H9 (cell line): ENCODE results near the gene MPST. TPM values are rescaled to one million over a fixed set of nuclear protein-coding genes. Genes with fewer than 3 reads are reported as not detected.

Experiments used
- DNase-seq: peaks from one replicate; pipeline ENCODE4 v3.0.0-alpha.2; 2017
- H2AFZ ChIP-seq: one replicate; pipeline ENCODE4 v1.6.1; 2013; ENCODE audit warnings: mild to moderate bottlenecking, low read length, control low read depth, moderate library complexity
- H2AK5ac ChIP-seq: 2 replicates; pipeline ENCODE4 v1.6.1; 2013; ENCODE audit warnings: low read length, control low read depth, mixed read lengths; ENCODE audit not compliant: insufficient read length
- H2BK120ac ChIP-seq: one replicate; pipeline ENCODE4 v1.6.1; 2013; ENCODE audit warnings: low read depth, mild to moderate bottlenecking, low read length, control low read depth, inconsistent platforms; ENCODE audit not compliant: poor library complexity, severe bottlenecking
- H2BK12ac ChIP-seq: 2 replicates; pipeline ENCODE4 v1.6.1; 2013; ENCODE audit warnings: low read length, control low read depth, mixed read lengths, low read depth; ENCODE audit not compliant: insufficient read length
- H2BK15ac ChIP-seq: 2 replicates; pipeline ENCODE4 v1.6.1; 2013; ENCODE audit warnings: low read depth, low read length, control low read depth
- H2BK20ac ChIP-seq: one replicate; pipeline ENCODE4 v1.6.1; 2013; ENCODE audit warnings: low read depth, mild to moderate bottlenecking, low read length, control low read depth, inconsistent platforms; ENCODE audit not compliant: poor library complexity, severe bottlenecking
- H2BK5ac ChIP-seq: 2 replicates; pipeline ENCODE4 v1.6.1; 2013; ENCODE audit warnings: low read length, control low read depth, mixed read lengths; ENCODE audit not compliant: insufficient read length
- H3K14ac ChIP-seq: 2 replicates; pipeline ENCODE4 v1.6.1; 2013; ENCODE audit warnings: low read length, control low read depth; ENCODE audit not compliant: insufficient read depth
- H3K18ac ChIP-seq: 2 replicates; pipeline ENCODE4 v1.6.1; 2013; ENCODE audit warnings: low read depth, mild to moderate bottlenecking, mixed read lengths, low read length, control low read depth; ENCODE audit not compliant: insufficient read length
- H3K23ac ChIP-seq: 2 replicates; pipeline ENCODE4 v1.6.1; 2013; ENCODE audit warnings: low read length, control low read depth, mixed read lengths, low read depth; ENCODE audit not compliant: insufficient read length
- H3K23me2 ChIP-seq: 2 replicates; pipeline ENCODE4 v1.6.1; 2013; ENCODE audit warnings: low read depth, mild to moderate bottlenecking, mixed read lengths, low read length, control low read depth; ENCODE audit not compliant: insufficient read length, poor library complexity, severe bottlenecking
- H3K27ac ChIP-seq: 2 replicates; pipeline ENCODE4 v1.5.1; 2013; ENCODE audit warnings: low read length, control low read depth, mixed read lengths, low read depth; ENCODE audit not compliant: insufficient read length
- H3K27me3 ChIP-seq: 2 replicates; pipeline ENCODE4 v1.6.1; 2013; ENCODE audit warnings: low read length, control low read depth, inconsistent platforms; ENCODE audit not compliant: insufficient read depth
- H3K4ac ChIP-seq: 2 replicates; pipeline ENCODE4 v1.6.1; 2013; ENCODE audit warnings: low read depth, mild to moderate bottlenecking, control low read depth, inconsistent platforms, low read length, moderate library complexity
- H3K4me1 ChIP-seq: 2 replicates; pipeline ENCODE4 v1.6.1; 2013; ENCODE audit warnings: low read length, control low read depth, inconsistent platforms; ENCODE audit not compliant: insufficient read depth
- H3K4me2 ChIP-seq: 2 replicates; pipeline ENCODE4 v1.6.1; 2013; ENCODE audit warnings: low read length, control low read depth, mixed read lengths; ENCODE audit not compliant: insufficient read length, insufficient read depth
- H3K56ac ChIP-seq: 2 replicates; pipeline ENCODE4 v1.6.1; 2013; ENCODE audit warnings: low read depth, mild to moderate bottlenecking, mixed read lengths, low read length, control low read depth; ENCODE audit not compliant: insufficient read length
- H3K79me1 ChIP-seq: 2 replicates; pipeline ENCODE4 v1.6.1; 2013; ENCODE audit warnings: low read depth, mild to moderate bottlenecking, moderate library complexity, low read length, control low read depth, inconsistent platforms; ENCODE audit not compliant: insufficient read depth, poor library complexity, severe bottlenecking
- H3K79me2 ChIP-seq: 2 replicates; pipeline ENCODE4 v1.6.1; 2013; ENCODE audit warnings: low read length, control low read depth, inconsistent platforms; ENCODE audit not compliant: insufficient read depth
- H3K9ac ChIP-seq: 2 replicates; pipeline ENCODE4 v1.6.1; 2013; ENCODE audit warnings: low read length, control low read depth, mixed read lengths; ENCODE audit not compliant: insufficient read length; ENCODE audit errors: extremely low read depth
- H3K9me3 ChIP-seq: one replicate; pipeline ENCODE4 v1.6.1; 2013; ENCODE audit warnings: low read depth, low read length, inconsistent platforms; ENCODE audit not compliant: control insufficient read depth
- H3T11ph ChIP-seq: one replicate; pipeline ENCODE4 v1.6.1; 2013; ENCODE audit warnings: mild to moderate bottlenecking, low read length, control low read depth, inconsistent platforms
- H4K20me1 ChIP-seq: one replicate; pipeline ENCODE4 v1.6.1; 2013; ENCODE audit not compliant: control insufficient read depth, insufficient read length, insufficient read depth
- H4K5ac ChIP-seq: 2 replicates; pipeline ENCODE4 v1.6.1; 2013; ENCODE audit warnings: low read depth, mild to moderate bottlenecking, mixed read lengths, low read length, control low read depth; ENCODE audit not compliant: insufficient read length
- H4K8ac ChIP-seq: replicated peaks from 2 replicates; pipeline ENCODE4 v1.6.1; 2013; ENCODE audit warnings: low read length, control low read depth, mixed read lengths, low read depth; ENCODE audit not compliant: insufficient read length
- H4K91ac ChIP-seq: 2 replicates; pipeline ENCODE4 v1.6.1; 2013; ENCODE audit warnings: low read depth, mild to moderate bottlenecking, moderate library complexity, mixed read lengths, low read length, control low read depth; ENCODE audit not compliant: insufficient read length
- H3K27ac Mint-ChIP-seq, 3 experiments: 2 replicates in 2 of 3; 3 replicates in 1 of 3; pipeline ENCODE4 v1.8.0; 2020 to 2021; ENCODE audit warnings: mixed read lengths in 3 of 3, mild to moderate bottlenecking in 1 of 3, moderate library complexity in 1 of 3
- H3K27me3 Mint-ChIP-seq: 2 replicates; pipeline ENCODE4 v1.8.0; 2021; ENCODE audit warnings: low read depth, mild to moderate bottlenecking, moderate library complexity, mixed read lengths
- H3K36me3 Mint-ChIP-seq, 3 experiments: 2 replicates in 2 of 3; 3 replicates in 1 of 3; pipeline ENCODE4 v1.8.0; 2020 to 2021; ENCODE audit warnings: low read depth in 3 of 3, mixed read lengths in 3 of 3; ENCODE audit not compliant: insufficient read depth in 1 of 3
- H3K4me1 Mint-ChIP-seq, 2 experiments: 2 replicates each; pipeline ENCODE4 v1.8.0; 2020; ENCODE audit warnings: mixed read lengths in 2 of 2
- H3K4me3 Mint-ChIP-seq, 2 experiments: 2 replicates in 1 of 2; 3 replicates in 1 of 2; pipeline ENCODE4 v1.8.0; 2020 to 2021; ENCODE audit warnings: mild to moderate bottlenecking in 2 of 2, mixed read lengths in 2 of 2, moderate library complexity in 1 of 2
- H3K9me3 Mint-ChIP-seq, 2 experiments: 2 replicates in 1 of 2; 3 replicates in 1 of 2; pipeline ENCODE4 v1.8.0; 2020; ENCODE audit warnings: mild to moderate bottlenecking in 2 of 2, mixed read lengths in 2 of 2, moderate library complexity in 1 of 2
- WGBS: extraction: QIAGEN DNeasy Blood & Tissue Kit; methylation state at CpG from one replicate; pipeline ENCODE4 v1.1.7; 2013; ENCODE audit warnings: missing lambda C conversion rate, low lambda C conversion rate, mixed read lengths; ENCODE audit not compliant: insufficient read length; ENCODE audit errors: extremely low coverage; 5-methylcytosine and 5-hydroxymethylcytosine counted together
- total RNA-seq: library from RNA; stranded (reverse); gene quantifications from 2 replicates; pipeline ENCODE4 v1.2.1, GENCODE V29; 2021
- TF ChIP-seq, protein P1 (sequence below): fragments of 200-600 bp; sonication (generic); conservative IDR thresholded peaks from 3 replicates; pipeline ENCODE4 v1.8.0; 2021; ENCODE audit warnings: antibody characterized with exemption, mild to moderate bottlenecking

Gene MPST
- total RNA-seq, 1 experiment from 2014 or later, result 70.5 TPM

DNA sequence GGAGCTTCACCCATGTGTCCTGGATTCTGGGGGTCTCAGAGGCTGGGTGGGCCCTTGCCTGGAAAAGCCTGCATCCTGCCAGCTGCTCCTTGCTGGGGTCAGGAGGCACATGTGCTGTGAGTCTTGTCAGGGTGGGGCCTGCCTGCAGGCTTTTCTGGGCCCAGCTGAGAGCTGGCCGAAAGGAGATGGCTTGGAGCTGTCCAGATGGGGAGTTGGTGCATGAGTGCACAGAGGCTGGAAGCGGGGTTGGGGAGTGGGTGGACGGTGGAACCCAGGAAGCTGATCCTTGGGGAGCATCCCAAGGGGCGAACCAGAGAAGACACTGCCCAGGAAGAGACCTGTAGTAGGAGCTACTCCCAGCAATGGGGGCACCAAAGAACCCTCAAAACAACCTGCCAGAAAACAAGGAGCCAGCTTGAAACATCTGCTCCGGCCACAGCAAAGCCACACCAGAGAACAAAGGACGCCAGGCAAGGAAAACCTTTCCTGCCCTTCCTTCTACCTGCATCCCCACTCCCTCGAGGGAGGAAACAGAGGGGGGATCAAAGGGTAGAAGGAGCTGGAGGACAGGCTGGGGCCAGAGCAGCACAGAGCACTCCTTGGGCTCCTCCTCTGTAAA, 23.8 kb downstream of the MPST start:
- Histone ChIP-seq H4K91ac (no peak overlapping the region), H3K56ac (no peak overlapping the region), H4K5ac (no peak overlapping the region), H2BK15ac (no peak overlapping the region), H3K14ac (no peak overlapping the region), H2BK5ac (no peak overlapping the region), H2BK12ac (no peak overlapping the region), H2AK5ac (no peak overlapping the region), H4K8ac (no peak overlapping the region), H2BK20ac (no peak overlapping the region), H2AFZ (no peak overlapping the region), H3K27ac (no peak overlapping the region), H3K23me2 (no peaks in the 10 kb centered on the region), H3K79me2 (no peaks in the 10 kb centered on the region), H3T11ph (no peak overlapping the region), H4K20me1 (no peaks in the 10 kb centered on the region), H3K18ac (no peak overlapping the region), H3K4ac (no peak overlapping the region), H3K23ac (no peak overlapping the region), H3K9me3 (no peaks in the 10 kb centered on the region), H3K9ac (no peak overlapping the region), H3K79me1 (no peaks in the 10 kb centered on the region), H3K4me1 (no peaks in the 10 kb centered on the region; the same call in 1 of the 2 replicates), H2BK120ac (no peak overlapping the region), H3K27me3 (no peaks in the 10 kb centered on the region; the same call in 1 of the 2 replicates), H3K4me2 (no peak overlapping the region)
- TF ChIP-seq, protein P1, sequence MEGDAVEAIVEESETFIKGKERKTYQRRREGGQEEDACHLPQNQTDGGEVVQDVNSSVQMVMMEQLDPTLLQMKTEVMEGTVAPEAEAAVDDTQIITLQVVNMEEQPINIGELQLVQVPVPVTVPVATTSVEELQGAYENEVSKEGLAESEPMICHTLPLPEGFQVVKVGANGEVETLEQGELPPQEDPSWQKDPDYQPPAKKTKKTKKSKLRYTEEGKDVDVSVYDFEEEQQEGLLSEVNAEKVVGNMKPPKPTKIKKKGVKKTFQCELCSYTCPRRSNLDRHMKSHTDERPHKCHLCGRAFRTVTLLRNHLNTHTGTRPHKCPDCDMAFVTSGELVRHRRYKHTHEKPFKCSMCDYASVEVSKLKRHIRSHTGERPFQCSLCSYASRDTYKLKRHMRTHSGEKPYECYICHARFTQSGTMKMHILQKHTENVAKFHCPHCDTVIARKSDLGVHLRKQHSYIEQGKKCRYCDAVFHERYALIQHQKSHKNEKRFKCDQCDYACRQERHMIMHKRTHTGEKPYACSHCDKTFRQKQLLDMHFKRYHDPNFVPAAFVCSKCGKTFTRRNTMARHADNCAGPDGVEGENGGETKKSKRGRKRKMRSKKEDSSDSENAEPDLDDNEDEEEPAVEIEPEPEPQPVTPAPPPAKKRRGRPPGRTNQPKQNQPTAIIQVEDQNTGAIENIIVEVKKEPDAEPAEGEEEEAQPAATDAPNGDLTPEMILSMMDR, result no peak
- no peak for DNase-seq
- no CpG with 5 or more reads among the region's 7 CpGs for WGBS
- H3K36me3 Mint-ChIP-seq, result no peaks in the 10 kb centered on the region
- no peaks in the 10 kb centered on the region for H3K9me3 Mint-ChIP-seq
- peaks cover 21% of the 10 kb centered on the region for H3K27me3 Mint-ChIP-seq
- peaks cover 12 to 18% of the 10 kb centered on the region in 2 experiments for H3K4me1 Mint-ChIP-seq
- H3K4me3 Mint-ChIP-seq, result no peak overlapping the region
- peak overlapping the region in 1 of 3 experiments; percentile 91; a peak in 1 of 7 replicates for H3K27ac Mint-ChIP-seq
